GM19043 (cell line): ENCODE data around the gene OR6C65.
"Not testable (repeated sequence)": the region's sequence is repeated elsewhere in the genome, so short reads cannot be mapped to it uniquely, and the experiment has no call there.

Experiments used
- ATAC-seq: cut with Tn5 transposase; IDR thresholded peaks from one replicate; pipeline ENCODE4 v1.9.1; 2021; ENCODE audit warnings: low read depth; ENCODE audit not compliant: unreplicated experiment

OR6C65 gene

DNA sequence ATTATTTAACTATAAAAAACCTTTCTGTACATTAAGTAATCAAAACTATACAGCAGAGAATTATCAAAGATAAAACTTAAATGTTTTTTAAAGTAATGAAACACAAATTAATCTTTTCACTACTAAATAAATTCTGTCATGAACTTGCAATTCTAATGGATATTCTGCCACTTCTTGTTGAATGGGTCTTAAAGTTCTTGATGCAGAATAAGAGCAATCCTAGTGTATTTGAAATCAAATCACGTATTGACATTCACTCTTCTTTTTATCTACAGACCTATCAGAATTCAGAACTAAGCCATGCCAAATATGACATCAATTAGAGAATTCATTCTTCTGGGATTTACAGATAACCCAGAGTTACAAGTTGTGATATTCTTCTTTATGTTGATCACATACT, at the start of gene OR6C65:
TSS of gene OR6C65 (plus strand) at position 301 of the 400 bp plus-strand sequence. CDS start at position 301, 0 bp downstream.
- ATAC-seq = no peak

DNA sequence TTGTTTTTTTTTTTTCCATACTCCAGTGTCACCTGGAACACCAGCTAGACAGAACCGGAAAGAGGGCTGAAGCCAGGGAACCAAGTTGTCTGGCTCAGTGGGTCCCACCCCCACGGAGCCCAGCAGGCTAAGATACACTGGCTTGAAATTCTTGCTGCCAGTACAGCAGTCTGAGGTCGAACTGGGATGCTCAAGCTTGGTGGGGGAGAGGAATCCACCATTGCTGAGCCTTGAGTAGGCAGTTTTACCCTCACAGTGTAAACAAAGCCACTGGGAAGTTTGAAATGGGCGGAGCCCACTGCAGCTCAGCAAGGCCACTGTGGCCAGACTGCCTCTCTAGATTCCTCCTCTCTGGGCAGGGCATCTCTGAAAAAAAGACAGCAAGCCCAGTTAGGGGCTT, 45.0 kb upstream of the OR6C65 start:
- not testable (repeated sequence) for ATAC-seq

DNA sequence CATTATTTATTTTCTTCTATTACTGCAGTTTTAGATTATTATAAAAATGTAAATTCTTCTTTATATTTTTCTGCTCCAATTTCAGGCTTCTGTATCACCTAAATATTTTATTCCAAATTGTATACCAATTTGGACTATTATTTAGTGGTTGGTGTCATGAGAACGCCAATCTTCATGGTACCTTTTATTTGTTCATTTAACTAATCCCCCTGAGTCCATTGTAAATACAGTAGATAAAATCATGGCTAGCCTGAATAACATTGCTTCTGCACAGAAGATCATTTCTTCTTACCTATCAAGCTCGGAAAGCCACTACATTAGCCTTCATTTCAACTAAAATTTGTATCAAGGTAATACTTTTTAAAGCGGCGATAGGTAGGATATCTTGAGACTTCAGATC, 37.7 kb upstream of the OR6C65 start, which contains the start of gene OR6C75:
TSS of gene OR6C75 (plus strand) at position 301 of the 400 bp plus-strand sequence. CDS start 2,136 bp downstream, outside the sequence.
- no peak for ATAC-seq

DNA sequence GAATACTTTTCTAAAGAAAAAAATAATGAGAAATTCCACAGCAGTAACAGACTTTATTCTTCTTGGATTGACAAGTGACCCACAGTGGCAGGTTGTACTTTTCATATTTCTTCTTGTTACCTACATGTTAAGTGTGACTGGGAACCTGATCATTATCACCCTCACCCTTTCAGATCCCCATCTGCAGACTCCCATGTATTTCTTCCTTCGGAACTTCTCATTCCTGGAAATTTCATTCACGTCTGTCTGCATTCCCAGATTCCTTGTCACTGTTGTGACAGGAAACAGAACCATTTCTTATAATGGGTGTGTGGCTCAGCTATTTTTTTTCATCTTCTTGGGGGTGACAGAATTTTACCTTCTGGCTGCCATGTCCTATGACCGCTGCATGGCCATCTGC, 35.2 kb upstream of the OR6C65 start:
- ATAC-seq = no peak

DNA sequence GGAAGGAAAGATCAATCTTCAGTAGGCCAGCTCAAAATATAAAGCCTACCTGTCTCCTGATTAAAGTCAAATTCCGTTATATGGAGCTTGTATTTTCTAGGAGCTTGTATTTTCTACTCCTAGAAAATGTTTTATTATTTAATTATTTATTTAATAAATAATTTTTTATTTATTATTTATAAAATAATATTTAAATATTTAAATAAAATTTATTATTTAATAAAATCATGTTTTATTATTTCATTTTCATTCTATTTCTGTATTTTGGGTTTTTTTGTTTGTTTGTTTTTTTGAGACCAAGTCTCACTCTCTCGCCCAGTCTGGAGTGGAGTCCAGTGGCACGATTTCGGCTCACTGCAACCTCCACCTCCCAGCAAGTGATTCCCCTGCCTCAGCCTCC, 27.8 kb upstream of the OR6C65 start:
- ATAC-seq = no peak

DNA sequence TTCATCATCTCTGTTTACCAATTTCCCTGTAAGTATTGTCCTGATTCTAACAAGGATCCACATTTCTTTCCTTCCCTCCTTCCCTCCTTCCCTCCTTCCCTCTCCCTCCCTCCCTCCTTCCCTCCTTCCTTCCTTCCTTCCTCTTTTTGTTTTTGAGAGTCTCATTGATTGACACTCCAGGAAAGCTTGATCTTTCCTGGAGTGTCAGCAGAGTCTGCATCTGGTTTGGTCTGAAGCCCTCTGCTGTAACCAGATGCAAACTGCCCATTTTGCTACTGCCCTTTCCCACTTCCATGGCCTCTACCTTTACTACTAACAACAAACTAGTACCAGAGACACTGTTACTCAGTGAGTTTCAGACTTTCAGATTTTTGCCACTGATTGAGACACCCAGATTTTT, 14.4 kb upstream of the OR6C65 start:
- ATAC-seq = no peak

DNA sequence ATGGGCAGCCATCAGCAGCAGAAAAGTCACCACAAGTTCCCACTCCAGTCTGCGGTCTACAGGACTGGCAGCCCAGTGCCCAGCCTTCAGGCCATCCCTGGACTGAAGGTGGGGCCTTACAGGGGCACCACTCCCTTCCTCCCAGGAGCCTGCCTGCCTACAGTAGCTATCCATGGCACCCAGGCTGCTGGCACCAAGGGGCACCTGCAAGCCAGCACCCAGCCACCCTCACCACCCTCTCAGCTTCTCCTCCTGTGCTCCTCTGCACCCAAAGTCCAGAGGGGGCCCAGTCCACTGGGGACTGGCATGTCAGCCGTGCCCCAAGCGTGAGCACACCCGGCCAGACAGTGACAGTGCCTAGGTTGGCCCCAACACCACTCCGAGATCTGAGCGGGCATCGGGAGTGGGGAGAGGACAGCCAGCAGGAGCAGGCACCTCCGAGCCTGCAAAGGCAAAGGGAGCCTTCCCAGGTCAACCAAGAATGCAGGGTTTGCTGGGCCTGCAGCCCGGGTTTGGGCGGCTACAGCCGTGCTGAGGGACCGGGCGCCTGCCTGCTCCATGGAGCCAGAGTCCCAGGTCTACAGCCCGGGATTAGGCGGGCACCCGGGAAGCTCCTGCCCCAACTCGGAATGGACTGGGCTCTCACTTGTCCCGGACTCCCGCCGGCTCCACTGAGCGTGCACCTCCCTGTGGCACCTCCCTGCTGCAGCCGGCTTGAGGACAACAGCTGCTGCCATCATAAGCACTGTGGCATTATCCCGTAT, 8.1 kb upstream of the OR6C65 start:
- no peak for ATAC-seq

DNA sequence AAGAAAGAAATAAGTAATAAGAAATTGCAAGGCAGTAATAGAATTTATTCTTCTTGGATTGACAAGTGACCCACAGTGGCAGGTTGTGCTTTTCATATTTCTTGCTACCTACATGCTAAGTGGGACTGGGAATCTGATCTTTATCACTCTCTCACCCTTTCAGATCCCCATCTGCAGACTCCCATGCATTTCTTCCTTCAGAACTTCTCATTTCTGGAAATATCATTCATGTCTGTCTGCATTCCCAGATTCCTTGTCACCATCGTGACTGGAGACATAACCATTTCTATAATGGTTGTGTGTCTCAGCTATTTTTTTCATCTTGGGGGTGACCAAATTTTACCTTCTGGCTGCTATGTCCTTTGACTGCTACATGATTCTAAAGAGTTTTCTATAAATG, 4.0 kb upstream of the OR6C65 start:
- no peak for ATAC-seq

DNA sequence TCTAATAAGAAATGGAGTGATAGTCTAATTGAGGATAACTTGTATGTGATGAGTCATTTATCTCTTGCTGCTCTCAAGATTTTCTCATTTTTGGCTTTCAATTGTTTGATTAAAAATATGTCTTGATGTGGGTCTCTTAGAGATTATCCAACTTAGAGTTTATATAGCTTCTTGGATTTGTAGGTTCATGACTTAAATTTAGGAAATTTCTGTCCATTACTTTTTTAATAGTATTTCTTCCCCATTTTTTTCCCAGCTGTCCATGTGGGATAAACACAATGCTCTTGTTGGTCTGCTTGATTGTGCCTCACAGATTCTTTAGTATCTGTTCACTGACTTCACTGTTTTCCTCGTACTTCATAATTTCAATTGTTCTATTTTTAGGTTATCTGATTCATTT, 7.5 kb downstream of the OR6C65 start:
- ATAC-seq = no peak

DNA sequence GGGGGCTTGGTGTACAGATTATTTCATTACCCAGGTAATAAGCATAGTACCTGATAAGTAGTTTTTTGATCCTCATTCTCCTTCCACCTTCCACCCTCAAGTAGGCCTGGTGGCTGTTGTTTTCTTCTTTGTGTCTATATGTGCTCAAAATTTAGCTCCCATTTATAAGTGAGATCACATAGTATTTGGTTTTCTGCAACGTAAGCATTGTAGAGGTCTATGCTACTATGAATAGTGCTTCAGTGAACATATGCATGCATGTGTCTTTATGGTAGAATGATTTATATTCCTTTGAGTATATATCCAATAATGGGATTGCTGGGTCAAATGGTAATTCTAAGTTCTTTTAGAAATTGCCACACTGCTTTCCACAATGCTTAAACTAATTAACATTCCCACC, 8.8 kb downstream of the OR6C65 start:
- not testable (repeated sequence) for ATAC-seq

DNA sequence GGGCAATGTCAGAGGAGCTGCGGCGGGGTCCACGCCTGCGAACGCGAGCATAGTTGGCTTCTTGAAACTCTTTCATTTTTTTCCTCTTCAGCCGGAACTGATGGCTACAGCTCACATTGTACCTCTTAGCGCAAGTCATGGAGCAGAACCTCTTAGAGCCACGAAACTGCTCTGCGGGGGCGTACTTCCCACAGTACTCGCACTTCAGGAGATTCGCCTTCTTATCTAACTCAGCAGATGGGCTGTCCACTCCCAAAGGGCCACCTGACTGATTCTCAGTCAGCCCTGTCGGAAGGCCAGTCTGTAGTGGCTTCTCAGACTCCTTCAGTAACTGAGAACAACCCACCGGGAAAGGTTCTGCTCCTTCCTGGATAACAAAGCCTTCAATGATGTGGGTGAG, 11.8 kb downstream of the OR6C65 start:
- ATAC-seq = not testable (repeated sequence)

DNA sequence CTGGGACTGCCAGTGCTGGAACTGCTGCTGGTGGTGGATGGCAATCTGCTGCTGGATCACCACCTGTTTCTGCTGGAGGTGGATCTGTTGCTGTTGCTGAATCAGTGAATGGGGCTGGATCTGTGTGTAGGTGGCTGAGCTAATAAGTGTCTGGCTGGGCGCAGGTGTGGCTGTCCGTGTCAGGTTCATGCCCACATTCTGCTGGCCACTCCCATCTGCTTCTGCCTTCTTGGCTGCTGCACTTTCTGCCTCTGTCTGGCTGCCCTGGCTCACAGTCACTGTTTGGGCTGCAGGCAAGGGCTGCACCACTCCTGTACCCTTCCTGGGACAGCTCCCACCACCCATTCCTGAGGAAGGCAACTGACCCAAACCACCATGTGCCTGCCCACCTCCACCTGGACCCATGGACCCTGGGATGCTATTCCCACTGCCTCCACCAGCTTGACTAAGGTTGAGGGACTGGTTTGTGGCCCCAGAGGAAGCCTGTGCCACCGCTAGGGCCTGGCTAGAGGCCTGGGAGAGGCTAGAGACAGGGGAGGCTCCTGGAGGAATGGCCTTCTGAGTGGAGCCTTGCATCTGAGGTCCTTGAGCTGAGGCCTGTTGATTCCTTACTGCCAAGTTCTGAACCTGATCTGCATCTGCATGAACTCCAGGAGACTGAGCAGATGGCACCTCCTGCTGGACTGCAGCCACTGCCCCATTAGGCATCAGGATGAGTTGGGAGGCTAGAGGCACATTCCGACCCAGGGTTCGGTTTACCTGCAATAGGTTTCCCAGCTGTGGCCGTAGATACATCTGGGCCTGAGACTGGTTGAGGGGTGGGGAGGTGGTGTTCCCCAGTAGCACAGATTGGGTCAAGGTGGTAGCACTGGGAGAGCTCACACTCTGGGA, 13.4 kb downstream of the OR6C65 start:
- ATAC-seq = not testable (repeated sequence)

DNA sequence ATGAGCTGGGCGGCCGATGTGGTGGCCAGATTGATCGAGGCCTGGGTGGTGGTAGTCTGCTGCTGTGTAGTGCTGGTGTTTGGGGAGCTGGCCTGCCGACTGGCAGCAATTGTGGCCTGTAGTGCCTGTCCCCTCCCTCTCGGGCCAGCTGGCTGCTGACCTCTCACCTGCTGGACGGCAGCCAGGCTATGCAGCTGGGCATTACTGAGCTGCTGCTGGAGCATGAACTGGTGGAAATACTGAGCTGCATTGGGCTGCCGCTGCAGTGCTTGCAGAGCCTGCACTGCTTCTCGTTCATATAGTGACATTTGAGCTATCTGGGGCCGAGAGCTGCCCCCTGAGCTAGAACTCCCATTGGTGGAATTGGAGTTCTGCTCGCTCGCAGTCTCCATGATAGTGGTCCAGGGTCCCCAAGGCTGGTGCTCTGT, 14.1 kb downstream of the OR6C65 start:
- not testable (repeated sequence) for ATAC-seq

DNA sequence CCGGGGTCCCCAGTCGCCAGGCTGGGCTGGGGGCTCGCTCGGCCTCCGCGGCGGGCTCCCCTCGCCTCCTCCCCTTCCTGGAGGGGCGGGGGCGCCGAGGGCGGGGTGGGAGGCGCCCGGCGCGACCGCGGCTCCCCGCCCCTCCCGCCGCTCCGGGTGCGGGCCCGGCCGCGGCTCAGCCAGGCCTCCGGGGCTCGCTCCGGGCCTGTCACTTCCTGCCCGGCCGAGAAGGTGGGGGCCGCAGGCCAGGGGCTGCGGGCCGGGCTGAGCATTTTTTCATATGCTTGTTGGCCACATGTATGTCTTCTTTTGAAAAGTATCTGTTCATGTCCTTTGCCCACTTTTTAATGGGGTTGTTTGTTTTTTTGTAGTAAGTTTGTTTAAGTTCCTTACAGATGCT, 14.6 kb downstream of the OR6C65 start:
- not testable (repeated sequence) for ATAC-seq

DNA sequence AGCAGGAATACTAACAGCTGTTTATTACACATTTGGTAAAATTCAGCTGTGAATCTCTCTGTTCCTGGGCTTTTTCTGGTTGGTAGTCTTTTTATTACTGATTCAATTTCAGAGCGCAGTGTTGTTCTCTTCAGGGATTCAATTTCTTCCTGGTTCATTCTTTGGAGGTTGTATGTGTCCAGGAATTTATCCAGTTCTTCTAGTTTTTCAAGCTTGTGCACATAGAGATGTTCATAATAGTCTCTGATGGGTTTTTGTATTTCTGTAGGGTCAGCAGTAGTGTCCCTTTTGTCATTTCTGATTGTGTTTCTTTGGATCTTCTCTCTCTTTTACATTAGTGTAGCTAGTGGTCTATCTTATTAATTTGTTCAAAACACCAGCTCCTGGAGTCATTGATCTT, 16.6 kb downstream of the OR6C65 start:
- ATAC-seq = no peak

DNA sequence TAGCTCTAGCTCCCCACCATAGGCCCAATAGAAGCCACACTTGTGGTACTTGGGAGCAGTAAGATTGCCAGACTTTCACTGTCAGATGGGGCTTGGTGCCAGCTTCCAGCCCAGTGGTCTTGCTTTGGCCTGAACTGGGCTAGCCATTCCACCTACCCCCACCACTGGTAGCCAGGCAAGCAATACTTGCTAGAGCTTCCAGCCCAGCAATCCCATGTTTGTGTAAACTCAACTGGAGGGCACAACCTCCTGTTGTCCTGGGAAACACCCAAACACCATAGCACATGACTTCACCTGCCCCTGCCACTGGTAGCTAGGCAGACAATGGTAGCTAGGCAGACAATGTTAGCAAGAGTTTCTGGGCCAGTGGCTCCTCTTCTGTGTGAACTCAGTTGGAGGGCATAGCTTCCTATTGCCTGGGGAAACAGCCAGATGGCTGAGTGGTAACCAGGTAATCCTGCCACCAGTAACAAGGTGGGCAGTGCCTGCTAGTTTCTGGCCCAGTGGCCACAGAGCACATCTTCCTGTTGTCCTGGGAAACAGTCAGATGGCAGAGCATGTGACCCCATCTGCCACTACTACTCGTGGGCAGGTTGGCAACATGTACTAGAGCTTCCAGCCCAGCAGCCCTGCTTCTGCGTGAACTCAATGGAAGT, 20.1 kb downstream of the OR6C65 start:
- ATAC-seq = no peak

DNA sequence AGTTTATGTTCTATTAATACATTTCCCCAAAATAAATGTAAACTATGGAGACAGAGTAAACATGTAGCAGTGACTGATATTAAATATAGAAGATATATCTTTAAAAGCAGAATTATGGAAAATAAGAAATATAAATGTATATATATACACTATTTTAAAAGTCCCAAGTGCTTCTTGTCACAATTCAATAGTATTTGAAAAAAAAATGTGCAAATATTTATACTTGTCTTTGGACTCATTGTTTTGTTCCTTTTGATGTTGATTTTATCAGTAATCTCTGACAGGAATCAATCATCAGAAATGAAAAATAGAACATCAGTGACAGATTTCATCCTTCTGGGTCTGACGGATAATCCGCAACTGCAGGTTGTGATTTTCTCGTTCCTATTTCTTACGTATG, 25.6 kb downstream of the OR6C65 start, which contains the start of gene OR6C76:
TSS of gene OR6C76 (plus strand) at position 301 of the 400 bp plus-strand sequence. CDS start at position 301, 0 bp downstream.
- ATAC-seq = no peak

DNA sequence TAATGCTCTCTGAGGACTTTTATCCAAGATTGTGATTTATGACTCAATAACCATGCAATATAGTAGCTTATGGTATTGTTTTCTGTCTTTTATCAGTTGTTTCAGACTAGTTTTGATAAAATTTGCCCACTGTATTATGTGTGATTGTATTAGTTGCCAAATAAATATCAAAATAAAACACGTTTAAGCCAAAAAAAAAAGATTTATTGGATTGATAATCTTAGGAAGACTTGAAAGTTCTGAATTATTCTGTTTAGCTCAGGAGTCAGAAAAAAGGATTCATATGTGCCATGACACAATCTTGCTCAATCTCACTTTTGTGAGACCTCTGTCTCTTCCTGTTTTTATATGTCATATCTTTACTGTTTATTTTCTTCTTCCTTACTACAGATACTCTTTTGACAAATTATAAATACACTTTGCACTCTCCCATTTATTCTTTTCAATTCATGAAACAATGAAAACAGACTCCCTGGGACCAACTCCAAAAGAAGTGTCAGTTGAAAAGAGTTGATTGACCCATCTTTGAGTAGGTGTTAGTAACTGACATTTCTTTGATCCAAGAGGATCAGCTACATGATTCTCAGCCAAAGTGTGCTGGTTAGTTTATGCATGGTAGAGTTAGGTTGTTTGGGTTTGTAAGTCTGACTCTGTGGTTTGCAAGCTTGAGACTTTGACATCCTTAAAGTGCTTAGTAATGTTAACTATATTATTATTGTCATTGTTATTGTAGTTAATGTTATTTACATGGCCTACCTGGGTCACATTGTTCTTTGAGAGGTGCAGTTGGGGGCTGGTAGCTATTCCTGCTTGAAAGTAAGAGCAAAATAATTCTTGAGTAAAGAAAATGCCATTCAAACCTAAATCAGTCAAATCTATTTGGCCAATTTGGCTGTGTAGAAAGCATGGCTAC, 28.3 kb downstream of the OR6C65 start:
- ATAC-seq = no peak

DNA sequence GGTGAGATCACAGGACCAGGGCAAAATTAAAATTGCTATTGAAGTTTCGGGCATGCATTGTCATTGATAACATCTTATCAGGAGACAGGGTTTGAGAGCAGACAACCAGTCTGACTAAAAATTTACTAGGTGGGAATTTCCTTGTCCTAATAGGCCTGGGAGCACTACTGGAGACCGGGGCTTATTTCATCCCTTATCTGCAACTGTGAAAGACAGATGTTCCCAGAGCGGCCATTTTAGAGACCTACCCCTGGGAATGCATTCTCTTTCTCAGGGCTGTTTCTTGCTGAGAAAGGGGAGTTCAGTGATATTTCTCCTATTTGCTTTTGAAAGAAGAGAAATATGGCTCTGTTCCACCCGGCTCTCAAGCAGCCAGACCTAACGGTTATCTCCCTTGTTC, 40.9 kb downstream of the OR6C65 start:
- ATAC-seq = not testable (repeated sequence)

DNA sequence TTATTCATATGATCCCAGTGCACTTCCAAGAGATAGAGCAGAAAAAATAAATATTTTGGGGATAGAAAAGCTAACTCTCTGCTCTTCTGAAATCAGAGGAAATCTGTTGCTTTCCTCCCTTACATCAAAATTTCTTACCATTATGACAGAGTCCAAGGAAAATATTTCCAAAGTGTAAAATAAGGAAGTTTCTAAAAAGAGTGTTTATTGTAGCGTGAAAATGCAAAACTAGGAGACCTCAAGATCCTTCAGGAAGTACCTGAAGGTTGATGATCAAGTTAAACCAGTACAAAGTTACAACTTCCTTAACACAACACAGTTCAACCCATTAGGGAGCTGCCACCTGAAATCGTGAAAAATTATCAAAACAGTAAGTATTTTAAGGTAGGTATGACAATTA, 43.4 kb downstream of the OR6C65 start, which contains the start of gene OR6C2:
TSS of gene OR6C2 (plus strand) at position 301 of the 400 bp plus-strand sequence. CDS start 8,138 bp downstream, outside the sequence.
- ATAC-seq = no peak
